ENCODE measurements around the gene ABL1.
A peak's percentile ranks its signal among the peaks of the same experiment; 100 is the strongest.

ABL1 gene

DNA sequence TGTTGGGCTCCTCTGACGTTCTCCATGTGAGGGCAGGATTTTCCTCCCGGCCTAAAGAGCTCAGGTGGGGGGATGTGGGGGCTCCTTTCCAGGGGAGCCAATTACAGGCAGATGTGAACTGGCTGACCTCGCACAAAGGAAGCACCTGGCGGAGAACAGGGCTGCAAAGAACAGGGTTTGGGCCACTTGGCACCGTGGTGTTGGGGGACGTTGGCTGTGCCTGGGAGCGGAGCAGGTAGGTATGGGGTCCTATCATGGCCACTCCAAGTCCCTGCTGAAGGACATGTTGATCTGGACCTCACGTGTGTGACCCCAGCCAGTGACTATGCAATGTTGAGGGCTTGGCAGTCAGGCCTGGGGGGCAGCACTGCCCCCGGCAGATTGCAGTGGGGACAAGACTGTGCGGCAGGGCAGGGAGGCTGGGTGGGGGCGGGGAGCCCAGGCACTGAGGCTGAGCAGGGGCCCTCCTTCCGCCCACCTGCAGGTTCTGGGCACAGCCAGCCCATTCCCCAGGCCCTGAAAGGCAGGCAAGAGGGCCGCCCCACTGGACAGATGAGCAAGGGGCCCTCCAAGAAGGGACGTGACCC, 84.6 kb downstream of the ABL1 start:
- no peak for DNase-seq

DNA sequence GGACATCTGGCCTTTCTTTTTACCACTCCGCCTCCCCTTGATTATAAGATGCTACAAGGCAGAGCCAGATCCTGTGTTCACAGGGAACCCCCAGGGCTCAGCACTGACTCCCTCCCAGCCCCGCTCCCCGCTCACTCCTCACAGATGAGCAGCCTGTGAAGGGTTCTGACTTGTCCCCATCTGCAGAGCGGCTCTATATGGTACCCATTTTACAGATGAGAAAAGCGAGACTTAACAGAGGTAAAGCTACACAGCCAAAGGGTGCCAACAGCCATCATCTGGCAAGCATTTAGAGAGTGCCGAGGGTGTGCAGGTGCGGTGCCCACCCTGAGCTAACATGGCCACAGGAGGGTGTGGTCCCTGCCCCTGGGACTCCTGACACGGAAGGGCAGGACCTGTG, 85.2 kb downstream of the ABL1 start:
- no peak for DNase-seq

DNA sequence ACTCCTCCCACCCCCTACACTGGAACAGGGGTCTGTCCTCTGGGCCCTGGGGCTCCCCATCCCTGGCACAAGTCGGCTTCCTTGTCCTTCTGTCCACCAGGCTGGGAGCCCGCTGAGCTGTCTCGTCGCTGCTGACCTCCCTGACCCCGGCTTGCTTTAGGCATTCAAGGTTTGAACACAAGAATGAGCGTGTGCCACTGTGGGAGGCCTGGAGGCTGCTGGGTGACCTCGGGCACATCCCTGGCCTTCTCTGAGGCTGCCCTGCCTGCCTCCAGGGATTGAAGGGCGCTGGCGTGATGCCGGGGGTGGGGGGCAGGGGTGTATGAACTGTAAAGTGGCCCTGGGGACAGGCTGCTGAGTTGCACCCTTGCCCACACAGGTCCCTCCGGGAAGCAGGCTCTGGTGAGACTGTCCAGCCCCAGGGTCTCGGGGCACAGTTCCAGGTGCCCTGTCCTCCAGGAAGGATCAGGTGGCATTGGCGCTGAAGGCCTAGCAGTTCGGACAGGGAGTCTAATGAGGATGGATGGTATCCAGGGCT, 85.8 kb downstream of the ABL1 start:
- no peak for DNase-seq

DNA sequence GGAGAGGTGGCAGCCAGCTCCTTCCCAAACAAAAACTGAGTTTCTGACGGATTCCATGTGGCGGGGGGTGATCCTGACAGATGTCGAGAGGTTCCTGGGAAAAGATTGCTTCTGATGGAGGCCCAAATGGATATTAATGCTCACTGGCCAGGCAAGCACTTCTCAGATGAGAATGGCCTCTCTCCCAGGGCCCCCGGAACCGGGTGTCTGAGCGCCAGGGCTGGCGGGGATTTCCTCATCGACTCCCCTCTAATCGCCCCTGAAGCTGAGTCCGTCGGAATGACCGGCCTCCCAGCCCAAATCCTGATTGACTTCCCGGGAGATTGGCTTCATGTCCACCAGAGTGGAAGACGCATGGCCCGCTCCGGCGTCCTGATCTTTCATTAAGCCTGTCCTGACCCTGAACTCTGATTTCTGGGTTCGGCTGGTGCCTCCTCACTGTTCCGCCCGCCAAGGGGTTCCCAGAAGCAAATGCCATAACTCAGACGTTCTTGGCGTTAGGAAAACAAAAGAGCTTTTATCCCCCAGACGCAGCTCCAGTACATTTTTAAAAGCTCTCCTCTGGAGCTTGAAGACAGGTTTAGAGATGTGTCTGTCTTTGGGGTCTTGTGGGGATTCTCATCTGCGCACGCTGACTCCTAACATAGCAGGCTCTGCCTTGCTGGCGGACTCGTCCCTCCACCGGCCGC, 86.4 kb downstream of the ABL1 start:
- no peak for DNase-seq

DNA sequence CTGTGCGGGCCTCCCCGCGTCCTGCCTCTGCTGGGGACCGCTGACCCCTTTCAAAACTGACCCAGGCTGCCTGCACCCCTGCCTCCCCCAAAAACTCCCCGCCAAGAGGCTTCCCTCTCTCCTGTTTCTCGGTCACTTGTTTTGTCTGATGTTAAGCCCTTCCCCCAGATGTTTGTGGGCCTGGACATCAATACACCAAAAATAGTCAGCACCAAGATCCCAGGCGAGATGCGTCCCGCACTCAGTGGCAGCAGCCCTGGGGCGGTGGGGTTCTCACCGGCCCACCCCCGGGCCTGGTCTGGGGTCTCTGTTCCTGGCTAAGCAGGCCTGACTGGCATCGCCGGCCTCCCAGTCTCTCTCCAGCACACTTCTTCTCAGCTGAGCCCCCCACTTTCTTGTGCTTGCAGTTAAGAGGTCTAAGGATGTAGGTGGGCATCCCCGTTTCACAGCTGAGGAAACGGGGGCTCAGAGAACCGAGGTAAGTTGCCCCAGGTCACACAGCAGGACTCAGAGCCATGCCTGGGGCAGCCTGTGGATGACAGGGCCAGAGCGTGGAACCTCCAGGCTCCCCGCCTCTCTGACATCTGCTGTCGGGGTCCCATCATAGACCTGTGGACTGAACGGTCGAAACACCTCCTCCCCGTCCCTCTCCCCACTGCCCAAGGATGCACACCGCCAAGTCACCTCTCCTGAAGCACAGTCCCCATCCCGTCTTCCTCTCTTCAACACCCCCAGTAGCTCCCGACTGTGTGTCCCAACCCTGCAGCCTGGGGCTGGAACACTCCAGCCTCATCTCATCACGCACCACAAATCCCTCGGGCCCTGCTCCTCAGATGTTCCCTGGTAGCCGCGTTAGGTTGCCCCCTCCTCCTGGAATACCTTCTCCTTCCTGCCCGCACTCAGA, 87.2 kb downstream of the ABL1 start:
- DNase-seq: no peak

DNA sequence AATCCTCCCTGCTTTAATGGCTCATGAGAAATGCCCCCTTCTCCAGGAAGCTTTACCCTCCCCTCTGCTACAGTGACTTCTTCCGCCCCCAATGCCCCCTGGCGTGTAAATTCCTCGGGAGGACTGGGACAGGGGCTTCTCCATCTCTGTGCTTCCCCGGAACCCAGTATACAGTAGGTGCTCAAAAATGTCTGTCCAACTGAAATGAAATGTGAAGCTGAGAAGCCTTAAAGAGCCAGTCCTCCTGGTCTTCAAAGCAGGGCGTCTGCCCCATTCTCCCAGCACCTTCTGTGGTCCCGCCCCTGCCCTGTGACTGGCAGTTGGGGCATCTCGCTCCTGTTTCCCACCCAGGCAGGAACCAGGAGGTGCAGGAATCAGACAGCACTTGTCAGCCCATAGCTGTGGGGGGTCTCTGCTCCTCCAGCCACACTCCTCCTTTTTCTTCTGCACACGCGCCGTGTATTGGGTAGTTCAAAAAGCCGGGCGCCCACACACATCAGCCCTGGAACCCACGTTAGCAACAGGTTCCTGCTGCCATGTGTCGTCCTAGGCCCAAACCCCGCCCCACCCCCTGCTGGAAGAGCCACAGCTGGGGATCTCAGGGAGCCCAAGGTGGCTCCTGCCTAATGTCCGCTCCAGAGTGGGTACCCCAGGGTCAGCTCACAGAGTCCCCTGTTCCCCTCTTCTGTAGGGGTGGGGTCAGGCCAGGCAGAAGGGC, 88.0 kb downstream of the ABL1 start:
- DNase-seq: no peak

DNA sequence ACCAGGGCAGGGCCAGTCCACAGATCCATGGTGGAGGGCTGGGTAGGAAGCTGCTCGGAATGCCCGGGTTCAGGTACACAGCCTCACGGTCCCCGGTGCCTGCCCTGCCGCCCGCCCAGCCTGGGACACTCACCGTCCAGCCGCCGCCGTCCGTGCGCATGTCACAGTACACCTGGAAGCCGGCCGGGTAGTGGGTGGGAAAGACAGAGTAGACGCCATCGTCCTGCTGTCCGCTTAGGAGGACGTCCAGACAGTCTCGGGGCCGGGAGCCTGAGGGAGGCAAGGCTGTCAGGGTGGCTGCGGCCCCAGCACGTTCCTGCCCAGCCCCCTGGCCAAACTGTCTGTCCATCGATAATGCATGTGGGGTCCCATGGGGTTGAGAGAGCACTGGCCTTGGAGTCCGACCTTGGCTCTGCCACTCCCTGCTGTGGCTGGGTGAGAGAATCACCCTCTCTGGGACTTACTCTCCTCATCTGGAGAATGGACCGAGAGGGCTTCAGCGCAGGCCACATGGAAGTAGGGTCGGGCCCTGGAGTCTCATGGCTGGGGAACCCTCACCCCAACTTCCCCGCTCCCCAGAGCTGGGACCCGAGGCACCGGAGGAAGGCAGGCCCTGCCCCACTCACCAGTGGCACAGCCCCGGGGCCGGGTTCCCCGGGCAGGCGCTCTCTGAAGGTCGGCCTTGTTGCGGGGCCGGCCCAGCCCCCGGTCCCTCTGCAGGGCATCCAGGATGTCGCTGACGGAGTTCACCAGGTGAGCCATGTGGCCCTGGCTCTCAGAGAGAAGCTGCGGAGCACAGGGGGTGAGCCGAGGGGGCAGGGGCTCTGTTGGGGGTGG, 88.8 kb downstream of the ABL1 start:
- no peak for DNase-seq

DNA sequence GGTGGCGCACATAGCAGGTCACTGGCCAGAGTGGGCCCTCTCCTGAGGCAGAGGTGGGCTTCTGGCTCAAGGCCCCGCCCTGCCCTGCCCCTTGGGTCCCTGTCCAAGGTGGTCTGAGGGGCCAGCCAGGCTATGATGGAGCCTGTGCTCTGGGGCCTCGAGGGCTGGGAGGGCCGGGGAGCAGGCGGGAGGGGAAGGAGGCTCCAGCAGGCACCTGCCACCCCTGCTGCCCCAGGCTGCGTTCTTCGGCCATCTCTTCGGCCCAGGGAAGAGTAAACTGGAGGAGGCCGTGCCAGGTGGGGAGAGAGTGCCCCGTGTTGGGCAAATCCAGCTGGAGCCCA, 89.4 kb downstream of the ABL1 start:
- no peak for DNase-seq

DNA sequence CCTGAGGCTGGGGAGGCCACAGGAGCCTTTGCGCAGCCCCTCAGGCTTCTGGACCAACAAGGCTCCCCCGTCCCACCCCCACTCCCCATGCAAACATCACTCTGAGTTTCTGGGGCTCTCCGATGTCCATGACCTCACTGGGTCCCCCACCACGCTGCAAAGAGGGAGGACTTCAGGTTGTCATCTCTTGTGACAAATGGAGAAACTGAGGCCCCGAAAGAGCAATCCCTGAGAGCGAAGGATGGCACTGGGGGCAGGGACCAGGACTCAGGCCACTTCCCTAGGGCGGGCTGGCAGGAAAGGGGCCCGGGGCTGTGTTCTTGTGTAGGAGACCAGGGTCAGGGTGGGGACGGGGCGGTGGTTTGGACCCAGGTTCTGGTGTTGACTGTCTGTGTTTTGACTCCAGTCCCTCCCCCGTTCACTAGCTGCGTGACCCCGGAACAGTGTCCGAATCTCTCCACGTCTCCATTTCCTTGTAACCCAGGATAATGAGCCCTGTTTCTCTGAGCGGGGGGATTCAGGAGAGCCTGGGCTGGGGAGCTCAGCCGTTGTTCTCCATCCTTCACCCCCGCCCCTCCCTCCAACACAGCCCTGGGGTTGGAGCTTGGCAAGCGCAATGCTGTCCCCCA, 90.1 kb downstream of the ABL1 start:
- DNase-seq: no peak

DNA sequence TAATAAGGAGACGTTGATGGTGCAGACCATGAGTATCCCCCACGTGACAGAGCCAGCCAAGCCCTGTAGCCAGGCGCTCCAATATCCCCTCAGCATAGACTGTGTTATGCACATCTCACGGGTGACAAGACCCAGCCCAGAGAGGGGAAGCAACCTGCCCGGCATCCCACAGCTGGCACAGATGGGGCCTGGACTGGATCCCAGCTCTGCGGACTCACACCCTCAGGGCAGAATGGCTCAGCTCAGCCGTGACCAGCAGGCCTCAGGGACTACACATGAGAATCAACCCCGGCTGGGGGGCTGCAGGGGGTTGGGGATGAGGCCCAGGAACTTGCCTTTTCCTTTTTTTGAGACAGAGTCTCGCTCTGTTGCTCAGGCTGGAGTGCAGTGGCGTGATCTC, 92.3 kb downstream of the ABL1 start:
- DNase-seq: no peak

DNA sequence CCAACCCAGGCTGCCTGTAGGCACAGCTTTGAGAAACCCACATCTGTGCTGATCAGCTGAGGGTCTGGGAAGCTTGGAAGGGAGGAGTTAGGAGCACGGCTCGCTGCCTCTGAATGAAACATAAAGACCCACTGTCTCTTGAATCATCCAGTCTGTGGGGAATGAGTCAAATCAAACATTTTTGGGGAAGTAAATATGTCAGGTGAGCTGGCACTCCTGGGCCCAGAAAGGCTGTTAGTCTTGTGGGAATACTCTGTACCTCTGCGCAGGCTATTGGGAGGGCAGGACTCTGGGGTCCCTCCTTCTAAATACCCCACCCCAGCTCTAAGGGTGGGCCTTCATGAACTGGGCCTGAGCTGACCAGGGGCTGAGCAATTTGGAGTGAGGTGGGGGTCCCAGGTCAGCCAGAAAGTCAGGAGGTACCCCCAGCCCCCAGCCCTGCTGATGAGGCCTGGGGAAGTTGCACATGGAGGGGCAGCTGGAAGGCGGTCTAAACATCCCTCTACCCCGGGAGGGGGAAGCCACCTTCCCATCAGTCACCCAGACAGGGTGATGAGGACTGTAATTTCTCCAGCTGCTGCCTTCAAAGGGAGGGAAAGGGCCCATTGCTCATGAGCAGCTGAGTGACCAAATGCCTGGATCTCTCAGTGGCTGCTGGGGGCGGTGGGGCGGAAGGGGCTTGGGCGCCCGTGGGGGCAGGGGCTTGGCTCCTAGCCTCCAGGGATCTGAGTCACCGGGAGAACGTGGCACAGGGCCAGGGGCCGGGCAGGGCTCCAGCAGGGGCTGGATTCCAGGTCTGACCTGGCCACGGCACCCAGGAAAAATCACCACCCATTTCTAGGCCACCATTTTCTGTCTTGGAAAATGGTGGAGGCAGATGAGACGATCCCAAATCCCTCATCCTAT, 93.2 kb downstream of the ABL1 start:
- DNase-seq: peak; percentile 42

DNA sequence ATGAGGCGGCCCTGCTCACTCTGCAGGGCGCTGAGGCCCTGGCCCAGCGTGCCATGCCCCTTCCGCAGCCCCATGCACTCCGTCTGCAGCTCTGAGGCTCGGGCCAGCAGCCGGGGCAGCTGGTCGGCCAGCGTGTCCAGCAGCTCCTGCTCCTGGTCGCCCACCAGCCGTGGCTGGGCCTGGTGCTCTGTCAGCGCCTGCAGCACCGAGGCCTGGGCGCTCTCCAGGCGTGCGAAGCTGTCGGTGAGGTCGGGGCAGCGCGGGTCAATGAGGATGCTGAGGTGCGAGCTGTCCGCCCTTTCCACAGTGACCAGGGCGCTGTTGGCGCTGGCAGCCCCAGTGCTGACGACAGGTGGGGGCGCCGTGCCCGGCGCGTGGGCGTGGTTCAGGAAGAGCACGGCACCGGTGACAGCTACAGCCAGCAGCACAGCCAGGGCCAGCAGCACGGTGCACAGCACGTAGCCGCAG, 94.6 kb downstream of the ABL1 start:
- no peak for DNase-seq

DNA sequence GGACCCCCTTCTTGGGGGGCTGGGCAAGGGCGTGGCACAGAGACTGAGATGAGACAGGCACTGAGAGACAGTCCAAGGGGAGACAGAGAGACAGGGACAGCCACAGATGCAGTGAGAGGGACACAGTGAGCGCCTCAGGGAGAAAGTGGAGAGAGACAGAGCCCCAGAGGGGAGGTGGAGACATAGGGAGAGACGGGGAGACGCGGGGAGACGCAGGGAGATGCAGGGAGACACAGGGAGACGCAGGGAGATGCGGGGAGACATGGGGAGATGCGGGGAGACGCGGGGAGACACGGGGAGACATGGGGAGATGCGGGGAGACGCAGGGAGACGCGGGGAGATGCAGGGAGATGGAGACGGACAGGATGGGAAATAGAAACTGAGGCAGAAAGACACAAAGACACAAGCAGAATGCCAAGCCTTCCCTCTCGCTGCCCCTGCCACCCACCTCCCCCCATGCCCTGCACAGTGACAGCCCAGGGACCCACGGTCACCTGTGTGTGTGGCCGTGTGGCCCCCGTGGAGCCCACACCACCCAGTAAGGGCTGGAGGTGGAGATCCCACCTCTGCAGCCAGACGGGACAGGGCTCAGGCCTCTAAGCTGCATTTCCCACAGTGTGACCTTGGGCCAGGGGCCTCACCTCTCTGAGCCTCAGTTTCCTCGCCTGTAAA, 95.2 kb downstream of the ABL1 start:
- DNase-seq: no peak

DNA sequence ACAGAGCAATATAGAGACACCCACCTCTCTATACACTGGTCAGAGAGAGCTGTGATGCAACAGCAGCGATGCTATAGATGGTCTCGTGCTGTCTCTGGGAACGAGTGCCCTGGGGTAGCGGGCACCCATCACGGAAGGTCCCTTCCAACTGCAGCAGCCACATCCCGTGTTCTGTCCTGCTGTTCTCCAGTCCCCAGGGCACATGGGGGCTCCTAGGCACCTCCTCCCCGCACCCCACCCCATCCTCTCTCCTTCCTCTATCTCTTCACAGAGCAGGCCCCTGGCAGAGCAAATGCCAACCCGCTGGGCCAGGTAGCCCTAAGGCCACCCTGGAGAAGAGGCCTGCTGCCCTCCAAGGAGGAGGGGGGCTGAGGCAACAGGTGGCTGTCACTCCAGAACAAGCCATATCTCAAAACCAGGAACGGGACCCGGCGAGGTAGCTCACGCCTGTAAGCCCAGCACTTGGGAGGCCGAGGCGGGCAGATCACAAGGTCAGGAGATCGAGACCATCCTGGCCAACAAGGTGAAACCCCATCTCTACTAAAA, 95.8 kb downstream of the ABL1 start:
- no peak for DNase-seq

DNA sequence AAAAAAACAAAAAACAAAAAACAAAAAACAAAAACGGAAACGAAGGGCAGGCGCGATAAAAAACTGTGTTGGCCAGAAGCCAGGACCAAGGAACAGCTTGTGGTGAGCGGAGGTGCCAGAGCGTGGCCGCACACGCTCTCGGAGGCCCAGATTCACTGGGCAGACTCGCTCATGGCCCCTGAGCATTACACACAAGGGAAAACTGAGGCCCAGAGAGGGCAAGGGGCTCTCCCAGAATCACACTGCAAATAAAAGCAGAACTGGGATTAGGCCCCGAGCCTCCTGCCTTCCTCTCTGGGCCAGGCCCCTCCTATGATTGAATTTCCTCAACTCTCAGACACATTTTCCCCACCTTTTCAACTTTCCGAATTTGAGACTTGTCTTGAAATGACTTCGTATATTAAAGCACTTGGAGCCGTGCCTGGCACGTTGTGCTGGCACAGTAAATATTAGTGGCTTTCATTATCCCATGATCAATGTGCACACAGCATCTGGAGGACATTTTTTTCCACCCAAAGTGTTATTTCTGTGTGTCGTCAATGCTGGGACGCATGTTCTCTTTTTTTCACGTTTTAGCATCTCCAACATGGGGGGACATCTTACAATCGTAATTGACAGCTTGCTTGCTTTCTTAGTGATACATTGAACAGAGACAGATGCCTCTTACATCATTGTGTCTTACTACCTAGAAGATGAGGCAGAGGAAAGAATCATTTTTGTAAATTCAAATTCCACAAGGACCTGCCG, 96.6 kb downstream of the ABL1 start:
- DNase-seq: no peak

DNA sequence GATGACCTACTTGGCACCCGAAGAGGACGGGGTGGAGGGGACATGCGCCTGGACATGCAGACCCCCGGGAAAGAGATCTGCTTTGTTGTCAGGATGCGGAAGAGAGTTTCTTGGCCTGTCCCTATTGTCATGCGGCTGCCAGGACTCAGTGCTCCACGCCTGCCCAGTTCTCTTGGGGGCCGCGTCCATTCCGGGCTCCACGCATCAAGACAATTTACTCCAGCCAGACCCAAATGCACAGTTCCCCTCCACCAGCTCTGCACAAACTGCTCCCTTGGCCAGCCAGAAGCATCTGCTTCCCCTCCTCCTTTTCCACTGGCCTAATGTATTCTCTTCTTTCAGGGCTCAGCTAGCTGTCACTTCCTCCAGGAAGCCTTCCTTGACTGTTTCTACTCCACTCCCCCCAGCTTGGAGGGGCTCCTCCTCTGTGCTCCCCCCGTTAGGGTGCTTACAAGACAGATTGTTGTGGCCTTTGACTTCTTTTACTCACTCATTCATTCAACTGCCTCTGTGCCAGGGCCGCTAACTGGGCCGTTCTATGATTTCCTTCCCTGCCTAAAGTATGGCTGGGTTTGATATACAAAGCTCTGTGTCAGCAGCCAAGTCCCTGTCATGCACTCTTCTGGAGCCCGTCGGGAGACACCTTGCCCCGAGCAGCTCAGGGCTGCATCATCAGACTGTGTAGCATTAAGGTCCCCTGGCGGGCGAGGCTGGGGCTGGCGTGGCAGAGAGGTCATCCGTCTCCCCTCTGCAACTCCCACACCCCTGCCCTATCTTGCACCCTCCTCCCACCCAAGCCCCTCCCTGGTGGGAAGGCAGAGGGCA, 97.4 kb downstream of the ABL1 start:
- DNase-seq: no peak
